Testis (tissue), 2 donors: ENCODE results near the gene SLC37A2.

Source experiments
- CTCF ChIP-seq, 3 experiments: fragments of 450-650 bp in 2 of 3; fragments of 200-600 bp in 1 of 3; sonication (generic) in 1 of 3; IDR thresholded peaks; one replicate each; pipeline ENCODE4 v1.5.1; 2016 to 2019; ENCODE audit warnings: antibody characterized with exemption in 3 of 3, mild to moderate bottlenecking in 2 of 3, moderate library complexity in 1 of 3
- POLR2A ChIP-seq: fragments of 450-650 bp; IDR thresholded peaks from one replicate; pipeline ENCODE4 v1.6.1; 2017; ENCODE audit warnings: antibody characterized with exemption, mild to moderate bottlenecking, moderate library complexity

GRCh38 chr11:125061281-125061680, 1.8 kb upstream of the SLC37A2 start:
- TF ChIP-seq CTCF (IDR thresholded peaks at IDR 0.05) (no peak), POLR2A (no peak)
